HT-29 (cell line): Measurements from ENCODE around the gene HPSE2. TPM values are rescaled to one million over a fixed set of nuclear protein-coding genes. Genes with fewer than 3 reads are reported as not detected.
"Not testable (repeated sequence)": the region's sequence is repeated elsewhere in the genome, so short reads cannot be mapped to it uniquely, and the experiment has no call there.

ENCODE experiments used
- DNase-seq: peaks from one replicate; pipeline ENCODE4 v3.0.0-alpha.2; 2015; ENCODE audit warnings: low spot score
- total RNA-seq: library from RNA; depleted of rRNA; stranded (reverse); fragments of >200 nt; shearing (Covaris generic); gene quantifications from 2 replicates; pipeline ENCODE4 v1.2.3, GENCODE V29; 2014

HPSE2 gene
- total RNA-seq, 1 experiment from 2014 or later = 0.08 TPM

DNA sequence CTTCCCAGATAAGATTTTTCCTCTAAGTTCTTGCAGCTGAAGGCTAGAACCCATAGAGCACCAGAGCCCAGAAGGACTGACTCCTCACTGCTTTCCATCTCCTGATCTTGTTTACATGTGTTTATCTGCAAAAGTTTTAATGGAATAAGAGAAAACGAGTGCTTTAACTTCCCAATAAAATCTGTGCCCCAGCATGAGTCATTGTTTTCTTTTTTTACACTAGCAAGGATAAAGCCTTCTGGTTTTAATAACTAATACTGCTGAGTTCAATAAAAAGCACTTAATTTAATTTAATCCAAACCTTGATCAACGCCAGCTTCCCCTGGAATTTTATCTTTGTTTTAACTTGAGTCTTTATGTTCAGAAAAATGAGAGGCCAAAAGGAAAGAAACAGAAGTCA, 227.6 kb downstream of the HPSE2 start:
- no peak for DNase-seq

DNA sequence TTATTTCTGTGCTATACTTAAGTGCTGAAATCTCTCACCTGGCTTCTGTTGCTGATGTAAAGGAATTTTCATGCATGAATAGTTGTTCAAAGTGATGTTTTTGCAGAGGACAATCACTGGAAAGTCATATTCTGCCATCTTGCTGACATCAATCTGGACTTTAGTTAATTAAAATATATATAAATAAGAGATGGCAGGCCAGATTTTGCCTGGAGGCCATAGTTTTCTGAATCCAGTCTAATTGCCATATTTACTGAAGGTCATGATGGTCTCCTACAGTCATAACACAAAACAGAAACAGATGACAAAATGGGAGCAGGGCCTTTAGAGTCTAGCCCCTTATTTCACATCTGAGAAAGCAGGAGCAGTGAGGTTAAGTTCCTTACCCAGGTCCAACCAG, 228.2 kb downstream of the HPSE2 start:
- DNase-seq = no peak

DNA sequence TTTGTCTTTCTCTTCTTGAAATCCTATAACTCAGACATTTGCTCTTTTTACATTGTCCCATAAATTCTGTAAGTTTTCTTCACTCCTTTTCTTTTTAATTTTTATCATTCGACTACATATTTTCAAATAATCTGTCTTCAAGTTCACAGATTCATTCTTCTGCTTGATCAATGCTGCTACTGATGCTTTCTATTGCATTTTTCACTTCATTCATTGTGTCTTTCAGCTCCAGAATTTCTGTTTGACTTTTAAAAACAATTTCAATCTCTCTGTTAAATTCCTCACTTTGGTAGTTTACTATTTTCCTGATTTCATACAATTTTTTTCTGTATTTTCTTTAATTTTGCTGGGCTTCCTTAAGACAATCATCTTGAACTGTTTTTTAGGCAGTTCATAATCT, 230.4 kb downstream of the HPSE2 start:
- no peak for DNase-seq

DNA sequence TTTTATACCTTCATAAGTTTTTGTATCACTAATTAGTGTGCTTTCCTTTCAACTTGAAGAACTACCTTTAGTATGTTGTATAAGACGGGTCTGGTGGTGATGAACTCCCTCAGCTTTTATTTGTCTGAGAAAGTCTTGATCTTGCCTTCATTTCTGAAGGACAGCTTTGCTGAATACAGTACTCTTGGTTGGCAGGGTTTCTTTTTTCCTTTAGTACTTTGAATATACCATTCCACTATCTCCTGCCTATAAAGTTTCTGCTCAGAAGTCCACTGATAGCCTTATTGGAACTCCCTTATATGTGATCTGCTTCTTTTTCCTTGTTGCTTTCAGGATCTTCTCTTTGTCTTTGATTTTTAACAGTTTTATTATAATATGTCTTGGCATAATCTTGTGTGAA, 230.9 kb downstream of the HPSE2 start:
- DNase-seq = no peak

DNA sequence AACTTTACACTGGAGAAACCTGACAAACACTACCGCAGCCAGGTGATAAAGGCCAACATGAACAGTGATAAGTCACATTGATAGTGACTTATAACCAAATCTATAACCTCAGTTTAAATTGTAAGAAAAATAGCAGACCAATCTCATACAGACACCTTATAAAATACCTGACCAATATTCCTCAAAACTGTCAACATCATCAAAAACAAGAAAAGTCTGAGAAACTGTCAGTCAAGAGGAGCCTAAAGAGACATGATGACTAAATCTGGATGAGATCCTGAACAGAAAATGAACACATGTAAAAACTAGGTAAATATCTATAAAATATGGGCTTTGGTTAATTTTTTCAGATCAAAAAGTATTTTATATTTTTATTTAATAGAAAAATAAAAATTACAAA, 233.3 kb downstream of the HPSE2 start:
- no peak for DNase-seq

DNA sequence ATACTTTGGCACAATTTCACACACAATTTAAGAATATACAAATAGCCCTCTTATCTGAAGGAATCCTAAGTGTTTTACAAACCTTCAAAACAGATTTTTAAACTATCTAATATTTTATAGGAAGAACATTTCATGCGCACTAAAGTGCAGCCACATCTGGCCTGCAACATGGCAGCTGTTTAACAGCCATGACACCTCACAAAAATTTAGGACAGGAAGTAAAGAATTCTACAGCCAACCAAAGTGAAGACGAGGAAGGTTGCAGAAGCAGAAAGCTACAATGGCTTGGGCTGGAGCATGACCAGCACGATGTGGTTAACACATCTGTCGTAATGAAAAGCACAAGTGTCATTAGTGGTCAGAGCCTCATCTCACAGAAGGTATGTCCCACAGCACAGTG, 238.1 kb downstream of the HPSE2 start:
- DNase-seq = no peak

DNA sequence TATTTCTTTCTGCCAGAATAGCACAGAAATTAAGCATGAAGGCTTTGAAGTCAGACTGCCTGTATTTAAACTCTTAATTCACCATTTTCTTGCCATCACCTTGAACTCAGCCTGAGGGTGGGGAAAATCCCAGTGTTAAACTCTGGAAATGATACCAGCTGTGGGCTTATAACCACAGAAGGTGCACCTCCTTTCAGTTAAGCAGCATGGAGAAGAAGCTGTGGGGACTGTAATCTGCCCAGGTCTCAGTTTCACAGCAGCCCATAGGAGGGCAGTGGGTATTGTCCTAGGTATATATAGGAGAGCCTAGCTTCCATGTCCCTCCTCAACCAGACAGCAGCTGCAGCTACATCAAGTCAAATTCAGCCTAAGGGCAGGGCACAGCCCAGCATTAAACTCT, 241.6 kb downstream of the HPSE2 start:
- no peak for DNase-seq

DNA sequence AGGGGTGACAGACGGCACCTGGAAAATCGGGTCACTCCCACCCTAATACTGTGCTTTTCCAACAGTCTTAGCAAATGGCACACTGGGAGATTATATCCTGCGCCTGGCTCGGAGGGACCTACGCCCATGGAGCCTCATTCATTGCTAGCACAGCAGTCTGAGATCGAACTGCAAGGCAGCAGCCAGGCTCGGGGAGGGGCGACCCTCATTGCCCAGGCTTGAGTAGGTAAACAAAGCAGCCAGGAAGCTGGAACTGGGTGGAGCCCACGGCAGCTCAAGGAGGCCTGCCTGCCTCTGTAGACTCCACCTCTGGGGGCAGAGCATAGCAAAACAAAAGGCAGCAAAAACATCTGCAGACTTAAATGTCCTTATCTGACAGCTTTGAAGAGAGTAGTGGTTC, 251.9 kb downstream of the HPSE2 start:
- DNase-seq = not testable (repeated sequence)

DNA sequence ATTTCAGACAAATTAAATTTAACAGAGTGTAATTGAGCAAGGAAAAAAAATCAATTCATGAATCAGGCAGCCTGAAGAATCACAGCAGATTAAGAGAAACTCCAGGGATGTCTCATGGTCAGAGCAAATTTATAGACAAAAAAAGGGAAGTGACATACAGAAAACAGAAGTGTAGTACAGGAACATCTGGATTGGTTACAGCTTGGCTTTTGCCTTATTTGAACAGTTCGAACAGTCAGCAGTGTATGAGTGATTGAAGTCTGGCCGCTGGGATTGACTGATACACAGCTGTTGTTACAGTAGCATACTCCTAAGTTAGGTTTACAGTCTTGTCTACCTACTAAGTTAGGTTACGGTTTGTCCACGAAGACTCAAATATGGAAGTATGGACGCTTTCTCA, 255.3 kb downstream of the HPSE2 start:
- DNase-seq = no peak

DNA sequence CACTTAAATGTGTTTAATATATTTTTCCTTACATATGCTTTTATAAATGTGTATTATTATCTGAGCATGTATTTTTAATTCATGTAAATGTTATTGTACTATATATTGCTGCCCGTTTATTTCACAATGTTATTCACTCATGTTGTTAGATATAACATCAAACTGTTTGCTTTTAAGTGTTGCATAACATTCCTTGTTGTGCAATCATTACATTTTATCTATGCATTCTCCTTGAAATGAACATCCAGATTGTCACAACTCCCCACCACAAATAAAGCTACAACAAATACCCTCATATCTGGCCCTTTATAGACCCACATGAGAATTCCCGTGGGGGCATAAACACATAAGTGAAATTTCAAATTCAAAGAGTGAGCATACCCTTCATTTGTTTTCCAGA, 264.2 kb downstream of the HPSE2 start:
- no peak for DNase-seq

DNA sequence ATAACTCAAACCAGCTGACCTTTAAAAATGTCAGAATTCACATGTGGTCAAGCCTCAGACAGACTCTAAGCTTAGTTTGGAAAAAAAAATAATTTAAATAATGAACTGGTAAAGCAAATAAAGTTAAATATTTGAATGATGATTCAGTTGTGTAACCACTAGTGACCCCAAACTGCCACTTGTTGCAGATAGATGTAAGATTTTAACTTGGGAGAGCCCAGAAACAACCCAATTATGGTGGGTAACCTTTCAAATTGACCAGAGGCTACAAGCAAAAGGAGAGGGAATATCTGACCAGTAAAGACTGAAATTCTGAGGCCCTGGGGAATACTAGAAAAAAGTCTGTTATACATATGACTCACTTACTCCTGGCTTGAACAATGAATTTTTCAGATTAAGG, 268.1 kb downstream of the HPSE2 start:
- no peak for DNase-seq

DNA sequence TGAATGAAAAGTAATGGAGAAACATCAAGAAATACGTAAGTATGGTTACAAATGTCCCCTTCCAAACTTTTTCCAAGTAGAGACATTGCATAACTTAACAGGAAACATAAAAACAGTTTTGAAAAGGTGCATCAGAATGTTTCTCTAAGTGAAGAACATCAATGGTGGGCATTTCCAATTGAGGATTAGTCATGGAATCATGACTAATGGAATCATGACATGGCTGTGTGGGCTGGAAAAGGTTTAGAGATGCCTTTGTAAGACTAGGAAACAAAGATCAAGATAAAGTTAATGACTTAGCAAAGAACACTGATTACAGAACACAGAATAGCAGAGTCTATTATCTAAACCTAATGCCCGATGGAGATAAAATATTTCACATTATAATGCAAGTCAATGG, 272.0 kb downstream of the HPSE2 start:
- DNase-seq = no peak

DNA sequence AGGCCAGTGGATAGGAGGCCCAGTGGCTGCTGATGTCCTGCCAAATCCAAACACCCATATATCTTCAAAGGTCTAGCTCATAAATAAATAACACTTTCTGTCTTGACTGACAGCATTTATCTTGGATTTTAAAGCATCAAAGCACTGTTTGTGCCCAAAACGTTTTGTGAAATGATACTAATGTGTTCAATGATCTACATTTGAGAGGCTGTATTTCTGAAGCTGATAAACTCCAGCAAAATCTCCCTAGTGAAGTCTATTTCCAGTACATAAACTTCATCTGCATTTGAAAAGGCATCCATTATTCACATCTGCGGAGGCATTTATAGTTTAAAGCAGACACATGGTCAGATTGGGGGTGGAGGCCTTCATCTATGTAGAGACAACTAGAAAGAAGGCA, 276.3 kb downstream of the HPSE2 start:
- no peak for DNase-seq

DNA sequence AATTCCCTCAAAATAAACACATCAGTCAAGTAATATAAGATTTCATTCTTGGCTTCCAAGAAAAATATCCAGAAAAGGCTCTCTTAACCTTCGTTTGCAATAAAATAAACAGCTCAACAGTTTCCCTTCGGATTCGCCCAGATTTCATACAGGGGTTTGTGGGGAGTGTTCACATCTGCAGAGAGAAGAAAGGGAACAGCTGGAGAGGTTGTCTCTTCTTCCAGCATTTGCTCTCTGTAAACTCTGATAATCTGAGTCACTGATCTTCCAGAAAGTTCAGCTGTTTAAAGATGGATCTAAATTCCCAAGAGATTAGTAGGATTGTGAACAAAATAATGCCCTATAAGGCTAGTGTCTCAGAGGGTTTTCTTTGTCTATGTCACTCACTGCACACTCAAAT, 277.9 kb downstream of the HPSE2 start:
- DNase-seq = no peak

DNA sequence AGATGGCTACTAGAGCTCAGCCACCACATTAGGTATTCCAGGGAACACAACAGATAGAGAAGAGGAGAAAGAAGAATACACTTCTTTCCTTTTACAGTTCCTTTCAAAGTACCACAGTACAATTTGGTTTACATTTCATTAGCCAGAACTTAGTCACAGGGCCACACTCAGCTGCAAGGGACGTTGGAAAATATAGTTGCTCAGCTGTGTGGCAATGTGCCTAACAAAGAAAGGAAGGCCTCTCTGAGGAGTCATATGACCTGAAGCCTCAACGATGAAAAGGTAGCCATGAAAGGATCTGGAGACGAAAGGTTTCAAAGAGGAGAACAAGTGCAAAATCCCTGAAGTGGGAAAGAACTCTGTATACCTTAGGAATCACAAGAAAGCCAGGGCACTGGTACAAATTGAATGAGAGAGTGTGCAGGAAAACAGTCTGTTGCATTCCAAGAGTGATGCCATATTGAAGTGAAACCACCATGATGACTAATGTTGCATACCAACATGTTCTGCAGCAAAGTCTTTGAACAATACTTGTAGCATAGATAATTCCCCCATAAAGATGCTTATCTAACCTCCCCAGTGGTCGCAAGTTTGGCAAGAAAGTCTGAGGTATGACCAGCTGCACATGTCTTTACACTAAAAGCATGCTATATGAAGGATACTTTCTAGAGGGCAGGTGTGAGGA, 278.9 kb downstream of the HPSE2 start:
- DNase-seq = no peak

DNA sequence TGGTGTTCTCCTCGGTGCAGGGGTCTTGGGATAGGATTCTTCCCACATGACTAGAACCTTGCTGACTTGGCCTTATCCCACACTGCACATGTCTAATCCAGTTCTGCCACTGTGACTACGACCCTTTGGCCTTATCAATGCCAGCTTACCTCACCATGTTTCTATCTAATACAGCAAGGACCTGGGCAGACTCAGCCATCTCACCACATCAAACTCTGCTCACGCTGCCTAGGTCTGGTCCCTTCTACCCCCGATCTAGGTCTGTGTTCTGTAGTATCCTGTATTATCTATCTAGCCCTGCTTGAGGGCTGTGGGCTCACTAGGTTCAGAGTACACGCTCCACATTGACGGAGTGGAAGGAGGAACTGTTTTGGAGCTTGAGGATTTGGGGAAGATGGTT, 282.4 kb downstream of the HPSE2 start:
- no peak for DNase-seq

DNA sequence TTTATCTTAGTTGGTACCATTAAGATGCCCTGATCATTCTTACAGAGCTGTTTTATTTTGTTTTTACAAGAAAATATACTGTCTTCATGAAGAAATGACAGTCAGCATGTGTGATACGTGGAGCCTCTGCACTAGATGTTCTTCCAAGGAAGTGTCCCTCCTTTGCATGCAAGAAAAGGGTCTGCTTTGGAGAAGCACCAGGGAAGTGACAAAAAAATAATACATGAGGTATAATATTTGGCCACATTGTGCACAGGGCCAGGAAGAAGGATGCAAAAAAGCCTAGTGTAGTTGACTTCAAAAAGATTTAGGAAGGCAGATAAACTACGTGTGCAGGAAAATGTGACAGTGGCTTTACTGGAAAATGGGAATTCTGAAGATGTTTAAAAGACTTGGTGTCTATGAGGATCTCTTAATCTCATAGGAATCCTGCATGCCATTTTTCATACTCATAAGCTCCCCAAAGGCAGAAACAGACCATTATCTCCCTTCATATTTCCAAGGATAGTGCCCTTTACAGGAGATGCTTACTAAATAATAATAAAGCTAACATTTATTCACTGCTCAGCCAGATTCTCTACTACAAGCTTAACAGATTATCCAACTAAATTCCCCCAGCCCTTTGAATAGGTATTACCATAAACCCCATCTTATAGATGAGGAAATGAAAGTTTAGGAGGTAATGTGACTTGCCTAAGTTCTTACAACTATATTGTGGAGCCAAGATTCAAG, 284.2 kb downstream of the HPSE2 start:
- DNase-seq = no peak

DNA sequence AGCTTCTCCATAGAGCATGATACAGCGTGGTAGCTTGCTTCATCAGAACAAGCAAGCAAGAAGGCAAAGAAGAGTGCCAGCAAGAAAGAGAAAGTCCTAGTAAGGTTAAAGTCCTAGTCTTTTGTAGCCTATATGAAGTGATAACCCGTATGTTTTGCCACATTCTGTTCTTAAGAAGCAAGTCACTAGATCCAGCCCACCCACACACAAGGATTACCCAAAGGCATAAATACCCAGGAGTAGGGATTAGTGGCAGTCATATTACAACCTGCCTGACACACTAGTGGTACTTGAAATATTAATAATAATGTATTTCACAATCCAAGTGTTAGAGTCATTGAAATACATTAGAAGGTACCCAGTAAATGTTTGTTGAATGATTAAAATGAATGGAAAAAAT, 285.5 kb downstream of the HPSE2 start:
- peak; percentile 2 for DNase-seq

DNA sequence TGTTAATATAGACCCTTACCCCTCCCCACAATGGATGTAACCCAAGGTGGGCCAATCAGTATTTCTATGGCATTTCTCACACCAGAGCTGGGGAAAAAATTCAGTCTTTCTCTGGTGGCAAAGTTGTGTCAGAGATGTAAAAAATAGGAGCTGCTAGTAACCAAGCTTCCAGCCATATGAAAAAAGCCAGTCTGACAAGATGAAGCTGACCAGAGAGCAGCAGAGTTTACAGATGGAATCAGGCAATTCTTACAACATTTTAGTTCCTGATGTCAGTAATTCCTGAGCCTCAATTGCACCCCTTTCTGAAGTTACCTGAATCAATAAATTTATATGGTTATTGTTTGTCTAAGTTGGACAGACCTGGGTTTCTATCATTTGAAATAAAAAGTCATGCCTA, 286.3 kb downstream of the HPSE2 start:
- DNase-seq = no peak

DNA sequence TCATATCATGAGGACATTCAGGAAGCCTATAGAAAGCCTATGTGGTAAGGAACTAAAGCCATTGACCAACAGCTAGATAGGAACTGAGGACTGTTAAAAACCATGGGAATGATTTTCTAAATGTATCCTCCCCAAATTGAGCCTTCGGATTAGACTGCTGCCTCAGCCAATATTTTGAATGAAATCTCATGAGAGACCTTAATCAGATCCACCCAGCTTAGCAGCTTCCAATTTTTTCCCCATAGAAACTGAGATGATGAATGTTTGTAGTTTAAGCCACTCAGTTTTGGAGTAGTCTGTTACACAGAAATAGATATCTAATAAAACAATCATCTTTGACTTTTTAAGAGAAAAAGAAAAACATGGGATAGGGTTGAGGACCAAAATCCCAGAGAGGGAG, 292.0 kb downstream of the HPSE2 start:
- DNase-seq = no peak

DNA sequence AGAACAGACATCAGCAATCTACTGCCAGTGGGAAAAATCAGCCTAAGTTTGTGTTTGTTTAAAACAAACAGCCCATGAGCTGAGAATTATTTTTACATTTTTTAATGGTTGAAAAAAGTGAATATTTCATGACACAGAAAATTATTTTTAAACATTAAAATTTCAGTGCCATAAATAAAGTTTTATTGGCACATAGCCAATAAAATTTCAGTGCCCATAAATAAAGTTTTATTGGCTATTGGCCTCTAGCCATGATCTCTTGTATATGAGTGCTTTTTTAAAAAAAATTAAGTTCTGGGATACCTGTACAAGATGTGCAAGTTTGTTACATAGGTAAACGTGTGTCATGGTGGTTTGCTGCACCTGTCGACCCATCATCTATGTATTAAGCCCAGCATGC, 305.9 kb downstream of the HPSE2 start:
- DNase-seq = no peak

DNA sequence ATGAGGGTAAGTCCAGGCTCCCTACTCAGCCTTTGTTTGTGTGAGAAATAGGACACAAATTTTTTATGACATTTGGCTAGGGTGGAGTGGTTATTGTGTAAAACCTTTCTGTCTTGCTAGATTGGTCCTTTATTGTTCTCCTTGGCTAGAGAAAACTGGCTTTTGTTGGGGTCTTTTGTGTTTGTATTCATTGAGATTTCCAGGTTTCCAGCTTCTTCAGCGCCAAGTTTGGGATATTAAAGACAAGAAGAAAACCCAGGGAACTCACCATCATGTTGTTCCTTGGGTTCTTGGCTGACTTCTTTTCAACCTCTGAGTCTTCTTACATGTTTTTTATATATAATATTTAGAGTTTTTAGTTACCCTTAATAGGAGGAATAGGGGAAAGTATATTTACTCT, 310.0 kb downstream of the HPSE2 start:
- no peak for DNase-seq

DNA sequence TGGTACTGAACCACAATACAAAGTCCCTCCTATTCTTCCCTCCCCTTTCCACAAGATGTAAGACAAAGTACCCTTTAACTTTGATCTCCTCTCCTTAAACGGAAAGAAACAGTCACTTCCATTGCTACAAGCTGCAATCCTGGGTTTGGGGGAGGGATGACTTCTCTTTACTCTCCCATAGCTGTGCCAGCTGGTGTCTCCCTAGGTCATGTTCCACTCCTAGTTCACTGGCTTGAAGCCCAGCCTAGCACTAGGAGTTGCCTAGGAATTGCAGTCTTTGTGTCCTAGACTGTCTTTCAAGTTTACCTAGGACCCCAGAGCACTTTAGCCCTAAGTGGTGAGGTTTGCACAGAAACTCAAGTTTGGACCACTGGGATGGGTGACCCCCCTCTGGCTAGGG, 311.1 kb downstream of the HPSE2 start:
- DNase-seq = no peak

DNA sequence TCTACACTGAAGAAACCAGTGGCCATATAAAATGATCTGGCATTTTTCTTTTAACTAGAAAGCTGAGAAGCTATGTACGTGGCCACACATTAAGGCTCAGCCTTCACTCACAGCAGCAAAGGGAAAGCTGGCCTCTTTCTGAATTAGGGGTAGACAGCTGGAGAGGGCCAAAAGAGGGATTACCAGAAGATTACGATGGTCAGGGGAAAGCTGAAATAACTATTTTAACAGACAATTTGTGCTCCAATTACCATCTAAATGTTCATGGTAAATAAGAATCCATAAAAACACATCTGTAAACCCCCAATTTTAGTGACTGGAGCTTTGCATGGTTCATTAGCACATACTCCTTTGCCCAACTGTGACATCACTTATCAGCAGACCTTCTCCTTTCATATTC, 314.3 kb downstream of the HPSE2 start:
- no peak for DNase-seq
